Measurements from ENCODE around the gene DESI2.

GRCh38 chr1:244634546-244634945 is 18.4 kb upstream of the DESI2 start:
- TF ChIP-seq CTCF (conservative IDR thresholded peaks at IDR 0.05) (no peak), ZFX (IDR thresholded peaks at IDR 0.05) (no peak)
